HepG2 (cell line): ENCODE measurements around the gene TFPI. TPM values are rescaled to one million over a fixed set of nuclear protein-coding genes. Genes with fewer than 3 reads are reported as not detected.

Experiments
- AKAP8 ChIP-seq: sonication (generic); formaldehyde crosslinking; IDR thresholded peaks from 2 replicates; pipeline ENCODE4 v1.5.1; 2020; ENCODE audit warnings: mild to moderate bottlenecking, missing genetic modification reagents
- ARNT2 ChIP-seq: sonication (generic); formaldehyde crosslinking; IDR thresholded peaks from 2 replicates; pipeline ENCODE4 v1.8.0; 2022; ENCODE audit warnings: mild to moderate bottlenecking, low read depth, missing genetic modification reagents, moderate library complexity
- ATAD3A ChIP-seq: sonication (generic); formaldehyde crosslinking; IDR thresholded peaks from 2 replicates; pipeline ENCODE4 v1.4.0; 2020; ENCODE audit warnings: missing genetic modification reagents
- DDIT3 ChIP-seq: sonication (generic); formaldehyde crosslinking; IDR thresholded peaks from 2 replicates; pipeline ENCODE4 v1.4.0; 2020; ENCODE audit warnings: mild to moderate bottlenecking, missing genetic modification reagents
- DNMT1 ChIP-seq: sonication (generic); formaldehyde crosslinking; IDR thresholded peaks from 2 replicates; pipeline ENCODE4 v1.5.1; 2020; ENCODE audit warnings: mild to moderate bottlenecking, missing genetic modification reagents
- EZH2 ChIP-seq: conservative IDR thresholded peaks from 2 replicates; pipeline ENCODE4 v1.6.1; 2012; ENCODE audit warnings: mild to moderate bottlenecking, low read depth, low read length, moderate library complexity
- FOXO1 ChIP-seq: sonication (generic); formaldehyde crosslinking; IDR thresholded peaks from 2 replicates; pipeline ENCODE4 v1.4.0; 2020; ENCODE audit warnings: missing genetic modification reagents
- GTF3A ChIP-seq: sonication (generic); formaldehyde crosslinking; conservative IDR thresholded peaks from 2 replicates; pipeline ENCODE4 v1.4.0; 2020; ENCODE audit warnings: mild to moderate bottlenecking, missing genetic modification reagents
- HBP1 ChIP-seq: IDR thresholded peaks from 2 replicates; pipeline ENCODE4 v1.6.1; 2016; ENCODE audit warnings: low read depth, control low read depth
- HOXD1 ChIP-seq: sonication (generic); formaldehyde crosslinking; IDR thresholded peaks from 2 replicates; pipeline ENCODE4 v1.5.0; 2020; ENCODE audit warnings: missing genetic modification reagents
- JUND ChIP-seq: sonication (generic); formaldehyde crosslinking; IDR thresholded peaks from 2 replicates; pipeline ENCODE4 v1.8.0; 2022; ENCODE audit warnings: mild to moderate bottlenecking, missing genetic modification reagents
- SRY ChIP-seq: sonication (generic); formaldehyde crosslinking; IDR thresholded peaks from 2 replicates; pipeline ENCODE4 v1.8.0; 2022; ENCODE audit warnings: mild to moderate bottlenecking, missing genetic modification reagents
- TEAD2 ChIP-seq: sonication (generic); formaldehyde crosslinking; IDR thresholded peaks from 2 replicates; pipeline ENCODE4 v1.9.0; 2021; ENCODE audit warnings: missing genetic modification reagents
- TRIM22 ChIP-seq: fragments of 450-650 bp; IDR thresholded peaks from 2 replicates; pipeline ENCODE4 v1.6.1; 2017
- YEATS4 ChIP-seq: sonication (generic); formaldehyde crosslinking; IDR thresholded peaks from 2 replicates; pipeline ENCODE4 v1.4.0; 2020; ENCODE audit warnings: missing genetic modification reagents, borderline replicate concordance
- ZKSCAN8 ChIP-seq: IDR thresholded peaks from 2 replicates; pipeline ENCODE4 v1.6.1; 2016; ENCODE audit warnings: borderline replicate concordance, missing genetic modification reagents, missing compliant biosample characterization
- ZNF34 ChIP-seq: sonication (generic); formaldehyde crosslinking; IDR thresholded peaks from 2 replicates; pipeline ENCODE4 v1.4.0; 2020; ENCODE audit warnings: mild to moderate bottlenecking, missing genetic modification reagents, borderline replicate concordance
- ZNF350 ChIP-seq: sonication (generic); formaldehyde crosslinking; IDR thresholded peaks from 2 replicates; pipeline ENCODE4 v1.4.0; 2020; ENCODE audit warnings: mild to moderate bottlenecking, low read depth, missing genetic modification reagents, borderline replicate concordance
- ZNF570 ChIP-seq: sonication (generic); formaldehyde crosslinking; IDR thresholded peaks from 2 replicates; pipeline ENCODE4 v1.4.0; 2020; ENCODE audit warnings: mild to moderate bottlenecking, missing genetic modification reagents, borderline replicate concordance
- ZNF616 ChIP-seq: sonication (generic); formaldehyde crosslinking; IDR thresholded peaks from 2 replicates; pipeline ENCODE4 v1.5.0; 2020; ENCODE audit warnings: low read depth, mild to moderate bottlenecking, missing genetic modification reagents
- polyA plus RNA-seq, 8 experiments: library from polyadenylated mRNA; depleted of rRNA in 3 of 8; stranded (reverse) in 7 of 8; unstranded in 1 of 8; fragments of >200 nt; fragmentation: Illumina TruSeq in 4 of 8; extraction: Trizol in 4 of 8; gene quantifications; 2 replicates each; pipeline versions ENCODE4 v1.2.1 to v1.2.3, GENCODE V29; 2011 to 2016; ENCODE audit warnings: low read depth in 4 of 8, missing spikeins in 1 of 8, mixed read lengths in 1 of 8; ENCODE audit not compliant: insufficient read depth in 1 of 8
- total RNA-seq, 5 experiments: library from RNA; depleted of rRNA; stranded (reverse); fragments of >200 nt; fragmentation: Illumina TruSeq; extraction: Trizol; gene quantifications; 2 replicates each; pipeline ENCODE4 v1.2.3, GENCODE V29; 2016; ENCODE audit warnings: low read depth in 1 of 5
- TF ChIP-seq, protein P1 (sequence below): sonication (generic); formaldehyde crosslinking; IDR thresholded peaks from 2 replicates; pipeline ENCODE4 v1.8.0; 2022; ENCODE audit warnings: mild to moderate bottlenecking, missing genetic modification reagents; ENCODE audit not compliant: insufficient replicate concordance
- TF ChIP-seq, protein P2 (sequence below): sonication (generic); formaldehyde crosslinking; IDR thresholded peaks from 2 replicates; pipeline ENCODE4 v1.4.0; 2020; ENCODE audit warnings: missing genetic modification reagents, borderline replicate concordance

The TFPI gene
- total and polyA plus RNA-seq, 2 of the 13 experiments (the other 11 are each of a cell fraction or from before 2014, with no cell fraction given) = 301 to 436 TPM

DNA sequence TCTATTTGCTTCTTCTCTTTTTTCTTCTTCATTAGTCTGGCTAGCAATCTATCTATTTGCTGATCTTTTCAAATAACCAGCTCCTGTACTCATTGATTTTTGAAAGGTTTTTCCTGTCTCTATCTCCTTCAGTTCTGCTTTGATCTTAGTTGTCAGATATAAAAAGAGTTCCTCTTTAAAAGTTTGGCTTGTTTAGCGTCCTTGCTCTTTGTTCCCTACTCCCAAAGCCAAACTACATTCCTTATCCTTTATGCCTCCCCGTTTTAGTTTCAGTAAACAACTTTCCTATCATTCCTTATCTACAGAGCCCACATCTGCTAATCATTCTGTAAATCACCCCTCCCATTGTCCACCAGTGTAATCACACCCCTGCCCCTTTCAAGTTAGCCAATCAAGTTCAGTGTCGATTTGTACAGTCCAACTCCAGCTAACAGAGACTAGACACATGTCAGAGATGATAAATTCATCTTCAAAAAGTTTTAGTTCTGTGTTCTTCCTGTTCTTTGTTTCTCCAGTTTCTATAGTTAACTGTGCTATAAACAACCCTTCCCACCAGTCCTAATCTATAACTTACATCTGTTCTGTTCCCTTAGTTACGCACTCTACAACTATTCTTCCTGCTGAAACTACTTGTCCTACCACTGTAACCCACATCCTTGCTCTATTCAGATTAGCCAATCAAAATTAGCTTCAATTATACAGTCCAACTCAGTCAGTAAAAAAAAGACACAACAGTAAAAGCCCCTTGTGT, 44.4 kb downstream of the TFPI start (continued):
- TF ChIP-seq JUND (CRISPR knock-in tag) = no peak
- peak; percentile 96 for TF ChIP-seq HOXD1 (CRISPR knock-in tag)
- 0 out of 2 replicates have a peak, but pooled peaks have one; percentile 34 for TF ChIP-seq DDIT3 (CRISPR knock-in tag)
- no peak for TF ChIP-seq ZNF350 (CRISPR knock-in tag)
- peak; percentile 77 for TF ChIP-seq AKAP8
- TF ChIP-seq EZH2 = no peak
- no peak for TF ChIP-seq TEAD2 (CRISPR knock-in tag)
- TF ChIP-seq, protein P1, sequence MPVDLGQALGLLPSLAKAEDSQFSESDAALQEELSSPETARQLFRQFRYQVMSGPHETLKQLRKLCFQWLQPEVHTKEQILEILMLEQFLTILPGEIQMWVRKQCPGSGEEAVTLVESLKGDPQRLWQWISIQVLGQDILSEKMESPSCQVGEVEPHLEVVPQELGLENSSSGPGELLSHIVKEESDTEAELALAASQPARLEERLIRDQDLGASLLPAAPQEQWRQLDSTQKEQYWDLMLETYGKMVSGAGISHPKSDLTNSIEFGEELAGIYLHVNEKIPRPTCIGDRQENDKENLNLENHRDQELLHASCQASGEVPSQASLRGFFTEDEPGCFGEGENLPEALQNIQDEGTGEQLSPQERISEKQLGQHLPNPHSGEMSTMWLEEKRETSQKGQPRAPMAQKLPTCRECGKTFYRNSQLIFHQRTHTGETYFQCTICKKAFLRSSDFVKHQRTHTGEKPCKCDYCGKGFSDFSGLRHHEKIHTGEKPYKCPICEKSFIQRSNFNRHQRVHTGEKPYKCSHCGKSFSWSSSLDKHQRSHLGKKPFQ = peak; percentile 63
- TF ChIP-seq, protein P2, sequence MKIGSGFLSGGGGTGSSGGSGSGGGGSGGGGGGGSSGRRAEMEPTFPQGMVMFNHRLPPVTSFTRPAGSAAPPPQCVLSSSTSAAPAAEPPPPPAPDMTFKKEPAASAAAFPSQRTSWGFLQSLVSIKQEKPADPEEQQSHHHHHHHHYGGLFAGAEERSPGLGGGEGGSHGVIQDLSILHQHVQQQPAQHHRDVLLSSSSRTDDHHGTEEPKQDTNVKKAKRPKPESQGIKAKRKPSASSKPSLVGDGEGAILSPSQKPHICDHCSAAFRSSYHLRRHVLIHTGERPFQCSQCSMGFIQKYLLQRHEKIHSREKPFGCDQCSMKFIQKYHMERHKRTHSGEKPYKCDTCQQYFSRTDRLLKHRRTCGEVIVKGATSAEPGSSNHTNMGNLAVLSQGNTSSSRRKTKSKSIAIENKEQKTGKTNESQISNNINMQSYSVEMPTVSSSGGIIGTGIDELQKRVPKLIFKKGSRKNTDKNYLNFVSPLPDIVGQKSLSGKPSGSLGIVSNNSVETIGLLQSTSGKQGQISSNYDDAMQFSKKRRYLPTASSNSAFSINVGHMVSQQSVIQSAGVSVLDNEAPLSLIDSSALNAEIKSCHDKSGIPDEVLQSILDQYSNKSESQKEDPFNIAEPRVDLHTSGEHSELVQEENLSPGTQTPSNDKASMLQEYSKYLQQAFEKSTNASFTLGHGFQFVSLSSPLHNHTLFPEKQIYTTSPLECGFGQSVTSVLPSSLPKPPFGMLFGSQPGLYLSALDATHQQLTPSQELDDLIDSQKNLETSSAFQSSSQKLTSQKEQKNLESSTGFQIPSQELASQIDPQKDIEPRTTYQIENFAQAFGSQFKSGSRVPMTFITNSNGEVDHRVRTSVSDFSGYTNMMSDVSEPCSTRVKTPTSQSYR = peak; percentile 77; the same call in 1 of the 2 replicates
- no peak for TF ChIP-seq SRY (CRISPR knock-in tag)
- TF ChIP-seq DNMT1 (CRISPR knock-in tag) = no peak
- TF ChIP-seq ARNT2 (CRISPR knock-in tag) = peak; percentile 84; the same call in 1 of the 2 replicates
- no peak for TF ChIP-seq ZNF570 (CRISPR knock-in tag)
- no peak for TF ChIP-seq TRIM22
- TF ChIP-seq FOXO1 (CRISPR knock-in tag) = peak; percentile 99
- TF ChIP-seq ZNF34 (CRISPR knock-in tag) = no peak
- peak; percentile 60; the same call in 1 of the 2 replicates for TF ChIP-seq ZKSCAN8 (CRISPR knock-in tag)
- no peak for TF ChIP-seq ZNF616 (CRISPR knock-in tag)
- TF ChIP-seq ATAD3A (CRISPR knock-in tag) = no peak
- TF ChIP-seq GTF3A (CRISPR knock-in tag) = 0 out of 2 replicates have a peak, but pooled peaks have one; percentile 43
- no peak for TF ChIP-seq HBP1 (CRISPR knock-in tag)
- no peak for TF ChIP-seq YEATS4
